ENCODE results near the gene NIM1K.
"Not testable (repeated sequence)": the region's sequence is repeated elsewhere in the genome, so short reads cannot be mapped to it uniquely, and the experiment has no call there.

Gene NIM1K

DNA sequence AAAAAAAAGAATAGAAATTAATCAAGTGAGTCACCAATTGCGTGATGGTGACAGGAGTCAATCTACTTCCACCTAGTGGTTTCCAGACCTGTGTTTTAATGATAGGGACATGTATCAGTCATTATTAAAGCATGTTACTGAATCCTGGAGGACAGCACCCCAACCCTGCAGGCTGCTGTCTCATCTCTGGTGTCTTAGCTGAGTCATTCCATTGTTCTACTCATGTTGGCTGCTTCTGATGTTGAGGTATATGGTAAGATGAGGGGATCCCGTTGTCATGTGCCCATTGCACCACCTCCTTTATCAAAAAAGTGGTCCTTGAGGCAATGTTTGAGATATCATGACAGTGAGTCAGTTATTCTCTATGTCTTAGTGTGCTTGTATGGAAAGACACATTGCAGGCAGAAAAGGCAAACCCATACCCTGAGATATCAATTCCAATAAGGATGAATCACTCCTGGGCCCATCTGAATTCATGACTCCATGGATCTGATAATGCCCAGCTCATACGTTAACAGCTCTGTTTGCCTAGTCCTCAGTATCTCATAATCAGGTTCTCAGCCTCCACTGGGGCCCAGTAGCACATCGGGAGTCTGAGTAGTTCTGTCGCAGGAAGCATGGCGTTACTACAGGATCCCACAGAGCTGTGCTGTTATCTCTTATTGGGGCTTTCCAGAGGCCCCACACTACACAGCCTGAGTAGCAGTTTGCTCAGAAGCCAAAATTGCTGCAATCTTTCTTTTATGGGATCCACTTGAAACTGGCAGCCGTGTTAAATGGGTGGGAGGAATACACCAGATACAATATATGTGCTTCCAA lies 90.0 kb downstream of the NIM1K start:
- DNase-seq: no peak

DNA sequence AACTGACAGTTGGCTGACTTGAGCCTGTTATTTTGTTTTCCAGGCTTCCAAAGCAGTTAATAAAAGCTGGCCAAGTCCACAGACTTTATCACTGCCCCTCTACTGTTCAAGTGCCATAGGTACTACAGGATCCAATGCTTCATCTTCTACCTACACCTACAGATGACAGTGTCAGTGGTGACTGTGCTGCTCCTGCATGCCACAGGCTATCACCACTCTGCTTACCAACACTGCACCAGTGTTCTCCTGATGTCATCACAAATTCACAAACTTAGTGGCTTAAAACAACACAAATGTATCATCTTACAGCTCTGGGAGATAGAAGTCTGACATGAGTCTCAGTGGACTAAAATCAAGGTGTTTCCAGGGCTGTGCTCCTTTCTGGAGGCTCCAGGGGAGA lies 94.6 kb downstream of the NIM1K start:
- DNase-seq: no peak

DNA sequence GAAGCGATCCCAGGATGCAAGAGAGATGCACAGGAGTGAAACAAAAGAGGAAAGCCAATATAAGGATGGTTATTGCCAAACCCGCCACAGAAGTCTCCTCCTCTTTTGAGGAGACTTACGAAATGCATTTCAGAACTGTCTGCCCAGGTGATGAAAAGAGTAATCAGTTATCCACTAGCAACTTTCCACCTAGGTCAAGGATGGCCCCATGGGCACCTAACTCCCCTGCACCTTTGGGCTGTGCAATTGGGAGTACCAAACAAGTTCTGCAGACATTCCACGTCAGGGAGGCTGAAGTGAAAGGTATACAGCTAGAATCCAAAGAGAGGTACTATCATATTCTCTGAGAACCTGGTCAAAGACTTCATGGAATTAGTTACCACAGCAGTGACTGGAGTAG lies 95.5 kb downstream of the NIM1K start:
- no peak for DNase-seq

DNA sequence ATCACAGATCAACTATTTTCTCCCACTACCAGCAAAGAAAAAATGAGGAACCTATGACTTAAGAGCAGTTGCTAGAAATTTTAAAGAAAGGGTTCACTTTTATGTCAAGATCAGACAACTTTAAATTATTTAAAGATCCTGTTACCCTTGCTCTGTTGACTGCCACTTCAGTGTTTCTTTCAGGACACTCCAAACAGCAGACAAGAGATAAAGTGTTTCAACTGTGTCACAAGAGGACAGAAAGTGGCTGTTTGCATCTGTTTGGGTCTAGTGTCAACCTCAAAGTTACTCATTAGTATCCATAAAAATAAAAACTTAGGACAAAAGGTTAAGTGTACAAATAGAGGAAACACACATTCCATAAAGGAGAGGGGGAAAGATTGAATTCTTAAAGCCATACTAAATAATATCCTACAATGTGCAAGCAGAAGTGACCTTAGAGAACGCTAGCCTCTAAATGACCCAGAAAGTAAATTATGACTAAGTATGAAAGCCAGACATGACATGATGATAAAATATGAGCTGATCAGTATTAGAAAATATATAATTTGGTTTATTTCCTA lies 96.3 kb downstream of the NIM1K start:
- no peak for DNase-seq

DNA sequence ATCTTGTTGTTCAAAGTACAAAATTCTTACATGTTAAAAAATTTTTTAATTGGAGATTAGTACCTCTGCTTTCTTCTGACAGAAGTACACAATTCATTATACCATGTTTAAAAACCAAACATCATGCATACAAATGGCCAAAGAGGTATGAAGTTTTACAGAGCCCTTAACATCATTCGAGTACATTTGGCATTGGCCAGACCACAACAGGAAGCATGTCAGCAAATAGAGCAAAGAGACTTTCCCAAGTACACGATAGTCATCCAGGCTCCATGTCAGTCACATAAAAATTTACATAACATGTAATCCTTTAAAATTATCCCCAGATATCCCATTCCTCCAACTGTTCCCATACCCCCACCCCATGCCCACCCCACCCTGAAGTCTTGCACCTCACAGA lies 98.7 kb downstream of the NIM1K start:
- DNase-seq: no peak

DNA sequence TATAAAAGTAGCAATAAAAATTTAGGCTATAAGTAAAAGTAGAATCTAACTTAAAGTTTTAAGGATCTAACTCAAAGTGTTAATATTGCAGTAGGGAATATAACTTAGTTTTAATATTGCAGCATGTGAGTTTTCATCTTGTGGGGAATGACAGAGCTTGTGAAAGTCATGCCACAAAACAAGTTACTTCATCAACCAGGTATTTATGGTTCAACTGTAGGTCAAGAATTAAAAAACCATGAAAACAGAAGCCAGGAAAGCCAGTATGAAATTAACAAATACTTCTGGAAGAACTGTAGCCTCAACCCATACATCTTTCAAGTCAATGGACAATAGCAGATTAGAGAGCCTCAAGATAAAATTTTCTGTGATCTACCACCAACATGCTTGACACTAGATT lies 102.2 kb downstream of the NIM1K start:
- DNase-seq: no peak

DNA sequence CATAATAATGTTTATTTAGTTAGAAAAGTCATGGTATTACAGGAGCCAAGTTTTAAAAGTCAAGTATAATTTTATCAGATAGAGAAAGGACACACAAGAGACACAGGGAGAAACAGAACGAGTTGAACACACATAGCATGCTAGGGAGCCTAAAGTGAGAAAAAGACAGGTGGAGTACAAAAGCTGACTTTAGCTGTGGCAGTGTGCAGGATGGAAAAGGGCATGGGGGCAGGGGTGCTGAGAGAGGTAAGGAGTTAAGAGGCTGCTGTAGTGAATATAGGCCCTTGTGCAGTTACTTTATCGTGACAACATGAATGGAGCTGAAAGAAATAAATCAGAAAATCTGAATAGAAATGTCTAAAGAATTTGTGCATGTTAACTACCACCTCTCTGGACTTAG lies 103.2 kb downstream of the NIM1K start:
- DNase-seq: no peak

DNA sequence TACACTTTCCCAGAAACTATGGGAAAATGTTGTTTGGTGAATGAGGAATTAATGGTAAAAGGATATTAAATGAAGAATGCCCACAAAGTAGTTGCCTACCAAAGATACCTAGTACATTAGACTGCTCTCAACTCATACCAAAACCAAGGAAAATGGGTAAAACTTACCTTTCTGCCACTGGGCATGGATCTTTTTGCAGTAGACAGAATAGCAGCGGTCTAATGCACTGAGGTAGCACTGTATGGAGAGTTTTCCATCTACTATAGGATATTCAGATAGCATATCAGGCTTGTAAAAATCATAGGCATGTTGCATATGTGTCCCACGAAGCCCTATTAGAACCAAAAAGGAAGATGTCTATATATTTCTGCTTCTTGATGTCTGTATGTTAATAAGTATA lies 104.8 kb downstream of the NIM1K start:
- no peak for DNase-seq

DNA sequence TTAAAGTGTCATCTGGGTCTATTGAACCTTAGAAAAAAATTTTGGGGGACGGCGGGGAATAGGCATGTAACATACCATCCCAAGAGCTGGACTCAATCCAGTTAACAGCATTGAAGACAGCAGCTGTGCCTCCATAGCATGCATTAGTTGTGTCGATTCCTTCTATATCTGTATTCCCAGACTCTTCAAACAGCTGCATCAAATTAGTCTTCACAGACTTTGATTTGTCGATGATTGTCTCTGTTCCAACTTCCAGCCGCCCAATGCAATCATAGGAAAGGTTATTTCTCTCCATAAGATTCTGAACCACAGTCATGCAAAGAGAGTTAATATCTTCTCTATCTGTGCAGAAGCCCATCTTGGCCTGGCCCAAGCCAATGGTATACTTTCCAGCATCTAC lies 106.4 kb downstream of the NIM1K start:
- no peak for DNase-seq

DNA sequence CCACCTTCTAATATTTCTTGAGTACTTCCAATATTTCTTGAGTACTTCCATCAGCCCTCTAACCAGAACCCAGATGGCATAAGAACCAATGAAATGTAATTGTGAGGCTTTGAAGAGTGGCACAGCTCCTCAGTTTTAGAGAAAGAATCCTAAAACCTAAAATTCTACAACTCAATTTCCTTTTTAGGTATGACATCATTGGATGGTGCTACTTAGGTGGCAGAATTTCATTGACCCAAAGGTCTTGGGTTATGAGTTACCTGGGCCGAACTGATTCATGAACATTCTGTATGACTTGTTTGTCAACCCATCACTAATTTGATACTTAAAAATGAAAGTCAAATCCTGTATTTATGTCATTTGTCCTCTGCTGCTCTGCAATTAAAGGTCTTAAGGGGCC lies 108.1 kb downstream of the NIM1K start:
- no peak for DNase-seq

DNA sequence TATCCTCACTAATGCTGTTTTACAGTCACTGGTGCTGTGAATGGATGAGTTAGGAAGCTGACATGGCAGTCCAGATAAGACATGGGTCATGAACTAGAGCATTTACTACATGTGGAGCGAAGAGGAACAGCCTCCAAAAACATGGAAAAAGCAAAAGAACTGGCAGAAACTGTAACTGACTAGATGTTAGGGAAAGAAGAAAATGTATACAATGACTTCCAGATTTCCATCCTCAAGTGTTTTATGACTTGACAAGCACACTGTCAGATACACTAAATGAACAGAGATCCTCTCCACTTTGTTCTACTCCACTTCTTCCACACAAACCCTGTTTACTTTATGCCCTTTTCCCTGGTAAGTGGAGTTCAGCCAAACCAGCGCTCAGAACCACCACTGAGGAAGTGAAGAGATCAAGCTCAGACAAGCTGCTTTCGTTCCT lies 109.6 kb downstream of the NIM1K start:
- no peak for DNase-seq

DNA sequence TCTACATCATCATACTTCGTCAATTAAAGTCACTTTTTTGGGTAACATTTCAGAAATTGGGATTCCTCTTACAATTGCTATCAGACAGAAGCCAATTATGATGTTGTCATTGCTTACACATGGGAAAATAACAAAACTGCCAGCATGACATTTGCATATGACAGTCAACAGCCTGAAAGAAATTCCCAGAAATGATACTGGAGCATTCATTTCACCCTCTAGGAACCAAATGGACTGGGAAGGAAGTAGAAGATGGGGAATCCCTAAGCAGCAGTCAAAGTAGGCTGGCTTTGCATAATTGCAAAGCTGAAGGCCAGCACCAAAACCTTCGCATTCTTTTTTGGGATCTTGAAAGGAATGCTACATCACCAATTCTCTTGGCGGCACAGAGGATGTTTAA lies 110.5 kb downstream of the NIM1K start:
- DNase-seq: no peak

DNA sequence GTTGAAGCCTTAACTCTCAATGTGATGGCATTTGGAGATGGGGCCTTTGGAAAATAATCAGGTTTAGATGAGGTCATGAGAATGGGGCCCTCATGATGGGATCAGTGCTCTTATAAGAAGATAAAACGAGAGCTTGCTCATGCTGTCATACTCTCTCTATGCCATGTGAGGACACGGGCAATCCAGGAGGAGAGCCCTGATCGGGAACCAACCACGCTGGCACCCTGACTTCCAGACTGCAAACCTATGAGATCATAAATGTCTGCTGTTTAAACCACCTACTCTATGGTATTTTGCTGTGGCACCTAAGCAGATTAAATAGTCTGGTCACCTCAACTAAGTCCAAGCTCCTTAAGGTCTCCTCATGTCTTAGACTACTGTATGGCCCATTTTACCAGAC lies 111.2 kb downstream of the NIM1K start:
- DNase-seq: no peak

DNA sequence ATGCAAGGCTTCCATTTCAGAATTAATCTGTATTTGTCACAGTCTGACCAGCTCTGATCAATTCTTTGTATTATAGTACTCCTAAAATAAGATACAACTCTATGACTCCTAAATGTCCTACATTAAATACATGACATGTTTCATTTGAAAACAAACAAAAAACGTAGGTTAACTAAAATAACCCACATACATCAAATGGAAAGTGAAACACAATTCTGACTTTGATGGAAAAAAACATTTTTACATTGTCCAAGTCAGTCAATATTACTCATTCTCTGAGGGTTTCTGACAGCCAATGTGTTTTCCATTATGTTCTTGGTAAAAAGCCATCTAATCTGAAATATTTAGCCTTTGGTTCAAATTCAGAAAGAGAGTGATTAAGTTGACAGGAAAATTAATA lies 112.5 kb downstream of the NIM1K start:
- no peak for DNase-seq

DNA sequence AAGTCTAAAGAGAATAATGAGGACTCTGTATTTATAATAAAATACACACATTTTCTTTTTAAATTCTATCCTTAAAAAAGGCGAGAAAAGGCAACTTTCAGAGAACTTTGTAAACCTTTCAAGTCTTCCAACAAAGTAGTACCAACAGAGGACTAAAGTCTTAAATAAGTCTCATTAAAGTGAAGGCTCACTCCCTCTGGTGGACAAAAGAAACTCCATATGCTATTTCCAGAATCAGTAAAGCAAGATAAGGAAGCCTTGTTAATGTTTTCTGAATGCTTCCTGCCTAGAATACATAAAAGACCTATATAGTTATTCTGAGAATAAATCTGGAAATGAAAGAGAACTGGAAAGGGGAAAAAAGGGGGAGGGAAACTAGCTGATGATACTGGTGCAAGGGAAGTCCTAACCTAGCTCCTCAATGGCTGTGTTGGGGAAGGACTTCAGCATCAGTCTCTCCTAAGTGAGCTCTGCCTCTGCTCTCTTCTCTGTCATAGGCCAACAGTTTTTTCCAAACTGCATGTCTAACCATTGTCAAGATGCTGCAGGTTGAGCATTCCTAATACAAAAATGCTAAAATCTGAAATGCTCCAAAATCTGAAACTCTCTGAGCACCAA lies 114.0 kb downstream of the NIM1K start:
- no peak for DNase-seq

DNA sequence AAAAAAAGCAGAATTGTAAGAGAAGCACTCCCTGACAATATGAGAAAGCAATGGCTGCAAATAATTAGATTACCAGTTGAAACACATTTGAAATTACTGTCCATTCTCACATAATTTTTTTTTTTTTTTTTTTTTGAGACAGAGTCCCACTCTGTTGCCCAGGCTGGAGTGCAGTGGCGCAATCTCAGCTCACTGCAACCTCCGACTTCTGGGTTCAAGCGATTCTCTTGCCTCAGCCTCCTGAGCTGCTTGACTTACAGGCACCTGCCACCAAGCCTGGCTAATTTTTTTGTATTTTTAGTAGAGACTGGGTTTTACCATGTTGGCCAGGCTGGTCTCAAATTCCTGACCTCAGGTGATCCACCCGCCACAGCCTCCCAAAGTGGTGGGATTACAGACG lies 114.9 kb downstream of the NIM1K start:
- DNase-seq: not testable (repeated sequence)

DNA sequence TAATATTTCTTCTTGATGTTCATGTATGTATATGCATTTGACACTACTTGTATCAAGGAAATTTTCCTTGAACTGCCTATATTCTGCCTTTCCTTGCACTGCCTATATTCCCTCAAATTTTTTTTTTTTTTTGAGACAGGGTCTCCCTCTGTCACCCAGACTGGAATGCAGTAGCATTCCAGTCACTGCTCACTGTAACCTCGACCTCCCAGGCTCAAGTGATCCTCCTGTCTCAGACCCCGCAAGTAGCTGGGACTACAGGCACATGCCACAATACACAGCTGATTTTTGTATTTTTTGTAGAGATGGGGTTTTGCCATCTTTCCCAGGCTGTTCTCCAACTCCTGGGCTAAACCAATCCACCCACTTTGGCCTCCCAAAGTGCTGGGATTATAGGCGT lies 117.1 kb downstream of the NIM1K start:
- no peak for DNase-seq

DNA sequence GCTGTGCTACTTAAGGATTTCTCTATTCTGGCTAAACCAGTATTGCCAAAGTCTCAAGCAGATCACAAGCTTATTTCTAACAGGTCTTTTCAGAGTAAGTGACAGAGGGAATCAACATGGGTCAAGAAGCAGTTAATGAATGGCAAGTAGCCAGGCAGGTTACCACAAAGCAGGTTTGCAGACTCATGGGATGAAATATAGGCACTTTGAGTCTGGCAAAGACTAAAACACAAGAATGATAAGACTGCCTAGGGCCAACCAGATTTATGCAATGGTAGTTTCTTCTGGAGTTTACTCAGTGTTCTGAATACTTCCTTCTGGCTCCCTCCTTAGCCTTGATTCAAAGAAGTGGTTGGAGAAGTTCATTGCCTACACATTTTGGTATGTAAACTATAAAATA lies 117.6 kb downstream of the NIM1K start:
- no peak for DNase-seq

DNA sequence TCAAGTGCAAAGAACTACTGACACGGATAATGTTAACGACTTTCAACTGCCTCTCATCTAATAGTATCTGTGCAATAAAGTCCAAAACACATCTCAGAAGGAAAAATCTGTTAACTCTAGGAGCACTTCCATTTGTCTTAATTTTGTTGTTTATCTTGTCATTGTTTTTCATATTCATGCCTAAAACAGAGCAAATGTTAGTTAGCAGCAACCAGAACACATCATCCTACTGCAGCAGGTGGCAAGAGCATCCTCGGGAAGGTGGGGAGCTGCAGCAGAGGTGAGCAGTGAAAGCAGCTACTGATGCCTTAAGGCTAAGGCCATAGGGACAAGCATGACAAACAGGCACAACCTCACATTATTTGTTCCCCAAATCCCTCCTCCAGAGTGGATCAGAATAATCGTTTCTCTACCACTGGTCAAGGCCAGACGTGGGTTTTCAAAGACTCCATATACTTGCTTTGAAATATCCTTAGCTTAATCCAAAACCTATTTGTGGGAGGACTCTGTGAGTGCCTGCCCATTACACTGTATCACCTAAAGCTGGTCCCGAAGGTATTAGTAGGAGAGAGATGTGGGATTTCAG lies 120.1 kb downstream of the NIM1K start:
- no peak for DNase-seq

DNA sequence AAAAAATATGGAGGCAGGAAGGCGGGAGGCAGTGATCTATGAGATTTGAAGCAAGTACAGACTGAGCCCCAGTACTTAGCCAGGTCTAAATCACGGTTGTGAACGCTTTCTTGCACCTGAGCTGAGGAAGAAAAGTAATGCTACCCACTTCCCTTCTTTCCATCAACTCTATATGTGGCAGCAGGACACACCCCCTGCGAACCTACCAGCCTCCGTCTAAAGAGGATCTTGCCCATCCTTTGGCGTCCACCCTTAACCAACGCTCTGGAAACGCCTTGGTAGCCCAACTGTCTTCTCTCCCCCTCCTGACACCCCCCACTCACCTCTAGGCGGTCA lies 120.6 kb downstream of the NIM1K start:
- DNase-seq: no peak

DNA sequence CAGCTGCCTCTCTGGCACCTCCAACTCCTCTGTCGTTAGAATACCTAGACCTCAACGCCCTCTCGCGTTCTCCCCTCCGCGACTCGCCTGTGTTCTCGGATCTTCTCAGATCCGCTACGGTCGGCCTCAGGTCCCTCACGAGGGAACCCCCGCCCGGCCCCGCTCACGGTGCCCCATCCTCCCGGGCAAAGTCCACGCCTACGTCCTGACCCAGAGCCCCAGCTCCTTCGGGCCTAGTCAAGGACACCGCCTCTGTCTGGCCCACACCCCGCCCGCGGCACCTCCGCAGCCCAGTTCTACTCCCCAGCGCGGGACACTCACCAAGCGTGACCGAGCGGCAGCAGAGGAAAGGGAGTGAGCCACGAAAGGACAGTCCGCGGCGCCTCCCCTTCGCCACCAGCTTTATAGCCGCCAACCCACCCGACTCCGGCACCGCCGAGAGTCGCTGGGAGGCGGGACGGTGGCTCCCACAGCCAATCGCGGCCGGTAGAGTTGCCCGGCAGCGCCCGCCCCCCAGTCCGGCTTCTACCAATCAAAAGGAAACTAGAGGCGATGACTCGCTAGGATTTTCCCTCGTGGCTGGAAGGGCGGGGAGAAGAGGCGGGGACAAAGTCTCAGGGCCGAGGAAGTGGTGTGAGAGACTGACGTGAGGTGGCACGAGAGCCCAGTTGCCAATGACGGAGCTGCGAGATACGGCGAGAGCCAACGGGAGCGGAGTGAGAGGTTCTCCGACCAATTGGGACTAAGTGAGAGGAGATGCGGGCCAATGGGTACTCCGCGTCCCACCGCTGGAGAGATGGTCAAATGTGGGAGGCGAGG lies 121.2 kb downstream of the NIM1K start, which contains the start of gene HMGCS1:
Gene HMGCS1 (minus strand): TSS at position 378 of the 819 bp plus-strand sequence. CDS start 14,447 bp downstream, outside the sequence.
- DNase-seq: peak; percentile 88 to 96 (median 92)

DNA sequence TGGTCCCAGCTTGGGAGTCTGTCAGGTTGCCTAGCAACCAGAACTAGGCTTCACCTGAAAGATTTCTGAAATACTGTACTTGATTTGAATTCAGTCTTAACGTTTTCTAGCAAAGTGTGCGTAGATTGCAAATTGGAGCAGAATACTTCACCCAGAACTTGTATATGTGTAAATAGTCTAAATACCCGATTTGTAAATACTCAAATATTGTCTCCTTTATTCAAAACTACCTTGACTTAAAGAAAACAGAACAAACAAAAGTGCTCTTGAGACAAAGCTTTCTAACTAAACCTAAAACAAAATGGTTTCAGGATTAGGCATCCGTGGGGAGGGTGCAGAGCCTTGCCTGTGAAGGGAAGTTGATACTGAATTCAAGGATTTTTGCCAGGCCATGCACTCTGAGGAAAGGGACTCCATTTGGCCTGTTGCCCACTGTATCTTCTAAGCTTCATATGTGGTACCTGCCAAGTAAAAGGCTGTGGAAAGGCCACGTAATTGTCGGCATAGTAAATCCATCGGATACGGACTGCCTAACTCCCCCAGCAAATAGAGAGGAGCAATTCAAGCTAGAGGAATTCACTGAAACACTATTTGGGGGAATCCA lies 121.9 kb downstream of the NIM1K start:
- no peak for DNase-seq

DNA sequence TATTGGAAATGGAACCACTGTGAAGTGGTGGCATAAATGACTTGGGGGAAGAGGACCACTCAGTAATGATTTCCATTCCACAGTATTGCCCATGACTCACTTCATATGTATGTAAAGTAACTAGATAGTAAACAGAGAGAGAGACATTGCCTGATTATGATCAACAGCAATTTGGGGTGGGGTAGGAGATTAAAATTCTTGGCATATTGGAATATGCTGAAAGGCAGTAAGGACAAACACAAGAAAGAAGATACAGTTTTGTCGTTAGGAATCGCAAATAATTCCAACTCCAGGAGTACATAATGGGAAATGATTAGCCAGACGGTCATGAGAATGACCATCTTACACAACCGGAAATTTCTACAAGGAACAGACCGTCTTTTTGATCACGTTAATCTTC lies 122.7 kb downstream of the NIM1K start:
- DNase-seq: no peak
